ENCODE results near the gene ZNF133.

DNA sequence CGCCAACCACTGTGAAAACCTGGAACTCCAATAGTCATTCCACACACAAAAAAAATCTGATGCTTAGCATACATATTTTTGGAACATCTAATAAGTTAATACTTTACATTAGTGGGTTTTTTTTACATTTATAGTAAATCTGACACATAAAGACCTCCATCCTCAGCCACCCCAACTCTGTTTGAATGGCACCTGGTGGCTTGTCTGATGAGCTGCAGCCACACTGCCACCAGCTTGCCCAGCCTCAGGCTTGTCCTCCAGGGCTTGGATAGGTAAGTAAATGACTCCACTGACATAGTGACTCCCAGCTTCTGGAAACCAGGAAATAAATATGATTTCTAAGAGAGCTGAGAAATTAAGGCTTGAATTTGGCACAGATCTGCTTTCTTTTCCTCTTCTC, 71.5 kb downstream of the ZNF133 start:
- TF ChIP-seq ZNF224 (CRISPR knock-in tag; IDR thresholded peaks at IDR 0.05): no peak
- TF ChIP-seq CEBPB (IDR thresholded peaks at IDR 0.05; ENCODE audit: borderline replicate concordance, low read depth, low read length): no peak
- TF ChIP-seq, protein P1, sequence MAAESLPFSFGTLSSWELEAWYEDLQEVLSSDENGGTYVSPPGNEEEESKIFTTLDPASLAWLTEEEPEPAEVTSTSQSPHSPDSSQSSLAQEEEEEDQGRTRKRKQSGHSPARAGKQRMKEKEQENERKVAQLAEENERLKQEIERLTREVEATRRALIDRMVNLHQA (CRISPR knock-in tag; IDR thresholded peaks at IDR 0.05): no peak
- TF ChIP-seq POLR2A (IDR thresholded peaks at IDR 0.05; ENCODE audit: insufficient read depth in 1 of 2, low read depth in 2 of 2, low read length in 2 of 2): no peak
- no peak for TF ChIP-seq RNF2 (conservative IDR thresholded peaks at IDR 0.05; ENCODE audit: low read depth)
- TF ChIP-seq, protein P2, sequence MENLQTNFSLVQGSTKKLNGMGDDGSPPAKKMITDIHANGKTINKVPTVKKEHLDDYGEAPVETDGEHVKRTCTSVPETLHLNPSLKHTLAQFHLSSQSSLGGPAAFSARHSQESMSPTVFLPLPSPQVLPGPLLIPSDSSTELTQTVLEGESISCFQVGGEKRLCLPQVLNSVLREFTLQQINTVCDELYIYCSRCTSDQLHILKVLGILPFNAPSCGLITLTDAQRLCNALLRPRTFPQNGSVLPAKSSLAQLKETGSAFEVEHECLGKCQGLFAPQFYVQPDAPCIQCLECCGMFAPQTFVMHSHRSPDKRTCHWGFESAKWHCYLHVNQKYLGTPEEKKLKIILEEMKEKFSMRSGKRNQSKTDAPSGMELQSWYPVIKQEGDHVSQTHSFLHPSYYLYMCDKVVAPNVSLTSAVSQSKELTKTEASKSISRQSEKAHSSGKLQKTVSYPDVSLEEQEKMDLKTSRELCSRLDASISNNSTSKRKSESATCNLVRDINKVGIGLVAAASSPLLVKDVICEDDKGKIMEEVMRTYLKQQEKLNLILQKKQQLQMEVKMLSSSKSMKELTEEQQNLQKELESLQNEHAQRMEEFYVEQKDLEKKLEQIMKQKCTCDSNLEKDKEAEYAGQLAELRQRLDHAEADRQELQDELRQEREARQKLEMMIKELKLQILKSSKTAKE (CRISPR knock-in tag; IDR thresholded peaks at IDR 0.05; ENCODE audit: borderline replicate concordance): no peak
- no peak for TF ChIP-seq SMC3 (IDR thresholded peaks at IDR 0.05; ENCODE audit: low read length)
- TF ChIP-seq EZH2 (conservative IDR thresholded peaks at IDR 0.05; ENCODE audit: low read depth, low read length): no peak
- TF ChIP-seq, protein P3, sequence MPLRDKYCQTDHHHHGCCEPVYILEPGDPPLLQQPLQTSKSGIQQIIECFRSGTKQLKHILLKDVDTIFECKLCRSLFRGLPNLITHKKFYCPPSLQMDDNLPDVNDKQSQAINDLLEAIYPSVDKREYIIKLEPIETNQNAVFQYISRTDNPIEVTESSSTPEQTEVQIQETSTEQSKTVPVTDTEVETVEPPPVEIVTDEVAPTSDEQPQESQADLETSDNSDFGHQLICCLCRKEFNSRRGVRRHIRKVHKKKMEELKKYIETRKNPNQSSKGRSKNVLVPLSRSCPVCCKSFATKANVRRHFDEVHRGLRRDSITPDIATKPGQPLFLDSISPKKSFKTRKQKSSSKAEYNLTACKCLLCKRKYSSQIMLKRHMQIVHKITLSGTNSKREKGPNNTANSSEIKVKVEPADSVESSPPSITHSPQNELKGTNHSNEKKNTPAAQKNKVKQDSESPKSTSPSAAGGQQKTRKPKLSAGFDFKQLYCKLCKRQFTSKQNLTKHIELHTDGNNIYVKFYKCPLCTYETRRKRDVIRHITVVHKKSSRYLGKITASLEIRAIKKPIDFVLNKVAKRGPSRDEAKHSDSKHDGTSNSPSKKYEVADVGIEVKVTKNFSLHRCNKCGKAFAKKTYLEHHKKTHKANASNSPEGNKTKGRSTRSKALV (CRISPR knock-in tag; IDR thresholded peaks at IDR 0.05): no peak
- no peak for TF ChIP-seq ESRRA (CRISPR knock-in tag; IDR thresholded peaks at IDR 0.05; ENCODE audit: low read depth)
- TF ChIP-seq, protein P4, sequence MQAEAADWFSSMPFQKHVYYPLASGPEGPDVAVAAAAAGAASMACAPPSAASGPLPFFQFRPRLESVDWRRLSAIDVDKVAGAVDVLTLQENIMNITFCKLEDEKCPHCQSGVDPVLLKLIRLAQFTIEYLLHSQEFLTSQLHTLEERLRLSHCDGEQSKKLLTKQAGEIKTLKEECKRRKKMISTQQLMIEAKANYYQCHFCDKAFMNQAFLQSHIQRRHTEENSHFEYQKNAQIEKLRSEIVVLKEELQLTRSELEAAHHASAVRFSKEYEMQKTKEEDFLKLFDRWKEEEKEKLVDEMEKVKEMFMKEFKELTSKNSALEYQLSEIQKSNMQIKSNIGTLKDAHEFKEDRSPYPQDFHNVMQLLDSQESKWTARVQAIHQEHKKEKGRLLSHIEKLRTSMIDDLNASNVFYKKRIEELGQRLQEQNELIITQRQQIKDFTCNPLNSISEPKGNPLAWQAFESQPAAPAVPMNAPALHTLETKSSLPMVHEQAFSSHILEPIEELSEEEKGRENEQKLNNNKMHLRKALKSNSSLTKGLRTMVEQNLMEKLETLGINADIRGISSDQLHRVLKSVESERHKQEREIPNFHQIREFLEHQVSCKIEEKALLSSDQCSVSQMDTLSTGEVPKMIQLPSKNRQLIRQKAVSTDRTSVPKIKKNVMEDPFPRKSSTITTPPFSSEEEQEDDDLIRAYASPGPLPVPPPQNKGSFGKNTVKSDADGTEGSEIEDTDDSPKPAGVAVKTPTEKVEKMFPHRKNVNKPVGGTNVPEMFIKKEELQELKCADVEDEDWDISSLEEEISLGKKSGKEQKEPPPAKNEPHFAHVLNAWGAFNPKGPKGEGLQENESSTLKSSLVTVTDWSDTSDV (CRISPR knock-in tag; IDR thresholded peaks at IDR 0.05): no peak
- no peak for TF ChIP-seq CBFB (CRISPR knock-in tag; IDR thresholded peaks at IDR 0.05)
